HG03432 (cell line): ENCODE results near the gene GNAL.
A peak's percentile ranks its signal among the peaks of the same experiment; 100 is the strongest.
"Not testable (repeated sequence)": the region's sequence is repeated elsewhere in the genome, so short reads cannot be mapped to it uniquely, and the experiment has no call there.

Experiments used
- ATAC-seq: cut with Tn5 transposase; IDR thresholded peaks from one replicate; pipeline ENCODE4 v1.9.1; 2021; ENCODE audit warnings: mild to moderate bottlenecking, moderate library complexity; ENCODE audit not compliant: unreplicated experiment

The GNAL gene

GRCh38 chr18:11668441-11669169 lies 20.5 kb upstream of the GNAL start:
- no peak for ATAC-seq

DNA sequence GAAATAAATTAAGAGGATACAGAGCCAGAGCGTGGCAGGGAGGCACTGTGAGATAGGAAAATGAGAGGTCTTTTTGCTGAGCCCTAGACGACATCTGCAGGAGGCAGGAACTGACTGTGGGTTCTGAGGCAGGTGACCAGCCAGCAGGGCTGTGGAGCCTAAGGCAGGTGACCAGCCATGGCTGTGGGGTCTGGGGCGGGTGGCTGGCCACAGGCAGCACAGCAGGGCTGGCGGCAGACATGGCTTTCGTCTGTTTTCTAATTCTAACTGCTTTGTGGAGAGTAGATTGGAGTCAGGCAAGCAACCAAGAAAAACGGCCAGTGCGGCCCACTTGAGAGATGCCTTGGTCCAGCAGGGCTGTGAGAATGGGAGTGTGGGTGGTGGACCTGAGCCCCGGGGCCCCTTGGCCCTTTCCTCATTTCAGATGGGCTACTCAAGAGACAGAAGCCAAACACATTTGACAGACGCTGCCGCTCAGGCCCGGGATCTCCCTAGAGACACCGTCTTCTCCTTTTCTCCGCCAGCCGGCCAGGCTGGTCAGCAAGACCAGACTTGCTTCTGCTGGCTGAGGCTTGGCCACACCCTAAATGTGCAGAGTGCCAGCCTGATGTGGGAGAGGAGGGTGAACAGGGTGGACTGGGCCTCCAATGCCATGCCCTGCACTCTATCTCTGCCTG lies 19.7 kb upstream of the GNAL start:
- no peak for ATAC-seq

DNA sequence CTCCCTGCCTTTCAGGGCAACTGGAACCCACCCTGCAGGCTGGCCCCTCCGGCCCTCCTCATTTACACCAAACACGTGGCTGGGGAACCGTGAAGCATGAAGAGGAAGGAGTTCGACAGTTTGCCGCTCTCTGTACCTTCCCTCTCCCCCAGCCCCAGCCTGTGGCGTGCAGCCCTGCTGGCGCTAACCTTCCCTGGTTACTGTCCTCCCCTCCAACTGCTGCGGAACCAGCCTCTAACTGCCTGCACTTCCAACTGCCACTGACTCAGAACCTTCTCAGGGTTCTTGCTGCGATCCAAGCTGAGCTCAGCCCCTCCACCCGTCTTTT lies 19.2 kb upstream of the GNAL start:
- ATAC-seq: no peak

DNA sequence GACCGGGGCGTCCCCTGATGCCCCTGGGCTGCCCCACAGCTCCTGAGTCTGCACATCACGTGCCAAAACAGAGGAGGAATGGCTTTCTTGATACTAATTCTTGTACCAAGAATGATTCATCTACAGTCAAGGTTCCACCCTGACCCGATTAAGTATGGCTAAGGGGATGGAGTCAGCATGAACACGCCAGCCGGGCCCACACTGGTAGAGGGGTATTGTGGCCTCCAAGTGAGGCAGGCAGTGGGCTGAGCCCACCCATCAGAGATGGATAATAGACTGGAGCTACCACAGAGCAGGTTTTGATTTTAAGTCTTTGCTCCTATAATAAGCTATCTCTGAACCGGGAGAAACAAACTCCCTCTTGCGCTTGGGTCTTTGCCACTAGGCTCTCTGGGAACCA lies 17.9 kb upstream of the GNAL start:
- ATAC-seq: no peak

DNA sequence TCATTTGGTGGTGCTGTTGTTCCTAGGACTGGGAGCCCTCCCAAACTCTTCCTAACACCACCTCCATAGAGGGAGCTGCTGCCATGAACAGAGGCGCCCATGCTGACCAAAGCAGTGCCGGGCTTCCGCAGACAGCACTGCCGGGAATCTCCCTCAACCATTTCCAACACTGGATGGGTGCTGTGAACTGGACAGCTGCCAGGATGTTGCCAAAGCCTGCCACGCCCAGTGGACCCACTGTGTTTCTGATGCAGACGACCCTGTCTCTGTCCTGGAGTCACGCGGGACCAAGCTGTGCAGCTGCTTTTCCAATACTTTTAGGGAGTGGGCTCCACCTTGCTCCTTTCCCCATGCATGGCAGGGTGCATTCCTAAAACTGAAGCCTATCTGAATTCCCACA lies 16.9 kb upstream of the GNAL start:
- ATAC-seq: no peak

GRCh38 chr18:11672846-11673454 lies 16.1 kb upstream of the GNAL start:
- no peak for ATAC-seq

DNA sequence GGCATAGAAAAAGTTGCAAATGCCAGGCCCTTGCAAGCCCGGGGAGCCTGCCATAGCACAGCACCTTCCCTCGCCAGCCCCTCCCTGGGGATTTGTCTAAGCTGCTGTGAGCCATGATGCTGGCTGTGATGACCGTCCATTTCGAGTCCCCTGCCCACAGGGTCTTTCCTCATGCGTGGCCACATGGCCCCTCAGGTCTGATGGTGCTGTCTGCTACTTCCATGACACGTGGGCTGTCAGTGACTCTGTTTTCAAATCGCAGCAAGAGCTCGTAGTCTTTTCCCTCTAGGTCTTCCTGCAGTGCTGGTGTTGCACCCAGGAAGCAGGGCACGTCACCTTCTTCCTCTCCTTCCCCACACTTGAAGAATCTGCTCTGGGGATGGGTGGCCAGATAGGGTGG lies 15.5 kb upstream of the GNAL start:
- ATAC-seq: no peak

DNA sequence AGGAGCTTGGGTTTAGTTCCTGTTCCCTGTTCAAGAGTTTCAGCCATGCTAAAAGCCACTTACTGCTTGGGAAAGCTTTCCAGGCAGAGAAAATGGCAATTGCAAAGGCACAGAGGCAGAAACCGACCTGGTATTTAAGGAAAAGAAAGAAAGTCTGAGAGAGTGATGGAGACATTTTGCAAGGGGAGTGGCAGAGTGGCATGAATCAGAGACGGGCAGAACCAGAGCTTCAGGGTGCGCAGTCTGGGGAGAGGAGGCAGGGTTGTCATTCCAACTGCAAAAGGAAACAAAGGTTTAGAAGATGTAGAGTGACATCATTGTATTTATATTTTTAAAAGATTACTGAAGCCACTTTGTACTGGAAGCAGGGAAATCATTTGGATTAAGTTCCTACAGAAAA lies 14.9 kb upstream of the GNAL start:
- no peak for ATAC-seq

DNA sequence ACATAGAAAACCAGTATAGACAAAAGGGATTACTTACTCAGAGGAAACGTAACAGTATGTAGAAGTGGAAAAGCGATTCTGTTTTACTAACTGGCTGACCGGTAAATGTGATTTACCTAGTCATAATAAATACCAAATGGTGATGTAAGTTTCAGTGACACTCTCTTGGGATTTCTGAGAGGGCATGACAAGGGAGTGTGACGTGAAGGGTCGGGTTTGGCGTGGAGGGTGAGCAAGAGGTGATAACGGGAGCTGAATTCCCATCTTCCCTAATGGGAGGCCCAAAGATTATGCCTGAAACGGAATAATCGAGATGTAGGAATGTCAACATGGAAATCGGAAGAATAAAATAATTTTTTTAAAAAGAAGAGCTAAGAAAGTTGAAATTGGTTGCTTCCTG lies 12.7 kb upstream of the GNAL start:
- ATAC-seq: no peak

DNA sequence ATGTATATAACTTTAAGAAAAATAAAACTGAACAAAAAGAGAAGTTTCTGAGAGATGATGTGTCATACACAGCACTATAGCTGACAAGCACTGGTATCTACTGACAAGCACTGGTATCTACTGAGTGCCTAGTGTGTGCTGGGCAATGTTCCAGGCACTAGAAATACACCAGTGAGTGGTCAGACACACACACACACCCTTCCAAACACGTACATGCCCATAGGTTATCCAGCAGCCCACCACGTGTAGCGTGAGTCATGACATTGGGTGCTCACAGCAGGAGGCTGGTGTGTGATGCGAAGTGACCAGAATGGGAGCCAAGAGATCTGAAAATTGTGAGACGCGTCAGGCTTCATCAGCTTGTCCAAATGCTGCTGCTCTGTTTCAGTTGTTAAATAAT lies 12.2 kb upstream of the GNAL start:
- no peak for ATAC-seq

GRCh38 chr18:11678211-11678610 lies 10.9 kb upstream of the GNAL start:
- ATAC-seq: no peak

GRCh38 chr18:11689669-11690565 lies 853 bp downstream of the GNAL start:
- ATAC-seq: peak; percentile 53

DNA sequence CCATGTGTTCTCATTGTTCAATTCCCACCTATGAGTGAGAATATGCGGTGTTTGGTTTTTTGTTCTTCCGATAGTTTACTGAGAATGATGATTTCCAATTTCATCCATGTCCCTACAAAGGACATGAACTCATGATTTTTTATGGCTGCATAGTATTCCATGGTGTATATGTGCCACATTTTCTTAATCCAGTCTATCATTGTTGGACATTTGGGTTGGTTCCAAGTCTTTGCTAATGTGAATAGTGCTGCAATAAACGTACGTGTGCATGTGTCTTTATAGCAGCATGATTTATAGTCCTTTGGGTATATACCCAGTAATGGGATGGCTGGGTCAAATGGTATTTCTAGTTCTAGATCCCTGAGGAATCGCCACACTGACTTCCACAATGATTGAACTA lies 1.6 kb downstream of the GNAL start:
- ATAC-seq: not testable (repeated sequence)

GRCh38 chr18:11695736-11696135 lies 6.7 kb downstream of the GNAL start:
- ATAC-seq: no peak

DNA sequence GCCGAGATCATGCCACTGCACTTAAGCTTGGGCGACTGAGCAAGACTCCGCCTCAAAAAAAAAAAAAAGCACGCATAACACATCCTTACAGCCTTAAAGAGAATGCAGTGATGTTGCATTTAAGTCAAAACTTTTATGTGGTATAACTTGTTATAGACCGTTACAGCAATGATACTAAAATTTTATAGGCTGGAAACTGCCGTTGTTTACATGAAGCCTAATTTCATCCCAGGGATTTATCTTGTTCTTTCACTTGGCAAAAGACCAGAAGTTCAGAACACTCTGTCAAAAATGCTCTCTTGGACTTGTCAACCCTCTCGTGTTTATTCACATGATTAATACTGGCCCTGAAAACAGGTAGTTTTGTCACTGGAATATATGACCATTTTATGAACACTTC lies 7.4 kb downstream of the GNAL start:
- no peak for ATAC-seq

- no peak for ATAC-seq
These were observed 11.8 kb downstream of the GNAL start for GRCh38 chr18:11700876-11701275.

GRCh38 chr18:11710578-11710977 lies 21.5 kb downstream of the GNAL start:
- ATAC-seq: no peak

DNA sequence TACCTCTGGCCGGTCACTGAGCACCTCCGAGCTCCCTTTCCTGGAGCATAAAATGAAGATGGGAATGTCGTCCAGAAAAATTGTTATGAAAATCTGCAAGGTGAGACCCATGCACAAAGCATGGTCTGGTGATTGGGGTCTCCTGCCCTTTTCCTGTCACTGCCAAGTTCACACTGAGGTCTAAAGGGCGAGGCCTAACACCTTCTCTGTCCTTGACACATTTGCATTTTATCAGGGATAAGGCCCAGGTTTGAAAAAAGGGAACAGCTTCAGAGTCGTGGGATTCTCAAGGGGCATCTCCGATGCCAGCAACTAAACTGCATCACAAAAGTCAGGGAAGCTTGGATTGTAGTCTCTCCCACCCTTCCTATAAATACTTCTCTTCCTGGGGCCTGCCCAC lies 24.7 kb downstream of the GNAL start:
- no peak for ATAC-seq

DNA sequence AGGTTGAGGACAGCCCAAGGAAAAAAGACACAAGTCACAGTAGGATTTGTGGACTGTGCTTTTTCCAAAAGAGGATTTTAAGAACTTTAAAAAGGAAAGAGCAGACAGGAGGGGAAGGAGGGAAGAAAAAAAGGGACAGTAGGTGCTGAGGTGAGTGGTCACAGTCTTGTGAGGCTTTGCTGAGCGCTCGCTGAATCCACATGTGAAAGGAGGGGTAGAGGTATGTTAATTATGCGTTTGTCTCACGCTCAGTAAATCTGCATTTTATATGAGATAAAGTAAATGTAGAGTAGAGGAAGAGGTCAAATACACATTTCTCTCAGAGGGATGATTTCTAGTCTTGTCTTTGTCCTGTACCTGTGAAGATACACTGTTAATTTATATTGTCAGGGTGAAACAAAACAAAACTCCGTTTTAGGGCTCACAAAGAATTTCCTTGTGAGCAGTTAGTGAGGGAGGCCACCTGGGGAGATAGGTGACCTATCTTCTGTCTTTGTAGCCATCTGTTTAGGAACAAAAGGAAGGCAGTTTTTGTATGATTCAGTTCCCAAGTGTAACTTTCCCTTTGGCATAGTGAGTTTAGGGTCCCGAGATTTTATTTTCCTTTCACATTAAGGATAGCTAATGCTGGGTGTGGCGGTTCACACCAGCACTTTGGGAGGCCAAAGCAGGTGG lies 25.3 kb downstream of the GNAL start:
- no peak for ATAC-seq

GRCh38 chr18:11716767-11717315 lies 27.8 kb downstream of the GNAL start:
- ATAC-seq: not testable (repeated sequence)

DNA sequence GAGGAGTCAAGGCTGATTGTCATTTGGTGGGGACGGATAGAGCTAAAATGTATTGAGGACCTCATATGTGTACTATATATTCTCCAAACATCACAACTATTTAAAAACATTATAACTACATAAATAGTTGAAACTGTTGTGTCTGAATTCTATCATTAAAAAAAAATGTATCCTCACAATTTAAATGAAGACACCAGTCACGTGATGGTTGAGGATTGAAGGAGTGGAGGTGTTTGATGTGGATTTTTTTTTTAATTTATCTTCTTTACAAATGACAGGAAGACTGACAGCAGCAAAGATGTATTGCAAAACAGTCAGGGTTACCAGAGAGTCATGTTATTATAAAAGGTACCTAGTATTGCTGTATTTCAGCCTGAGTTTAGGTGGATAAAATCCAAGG lies 30.0 kb downstream of the GNAL start:
- no peak for ATAC-seq
